ENCODE measurements around the gene PRR23E. TPM values are rescaled to one million over a fixed set of nuclear protein-coding genes. Genes with fewer than 3 reads are reported as not detected.

Gene PRR23E
- total and polyA plus RNA-seq, 2 donors (not counting 3 experiments of a cell fraction or from before 2014, with no cell fraction given) = not detected

GRCh38 chr3:127151992-127152650 is 40.8 kb upstream of the PRR23E start:
- BruUV-seq (replicated peaks) = no TSS peak
- H3K79me2 ChIP-seq (ENCODE audit: control insufficient read depth, insufficient read depth, low read length) = no peaks in the 10 kb centered on the region
- dilution Hi-C loops (cut with MboI; ENCODE audit: extremely low pct_ligation_motif_present, low sequenced_read_pairs) (no loop called here), intact Hi-C loops (cut with micrococcal nuclease) (no loop called here)
- no peaks in the 10 kb centered on the region for H3K36me3 ChIP-seq (ENCODE audit: control insufficient read depth in 2 of 2, extremely low read depth in 1 of 2, insufficient read depth in 2 of 2, low read length in 2 of 2)
- no peak overlapping the region for H3K4me3 ChIP-seq (replicated peaks in 1 of 3; ENCODE audit: insufficient read depth in 1 of 3, low read depth in 1 of 3, low read length in 3 of 3)
- H3K9me1 ChIP-seq (replicated peaks; ENCODE audit: control insufficient read depth, extremely low read depth, insufficient read depth, low read length) = no peaks in the 10 kb centered on the region
- TF ChIP-seq POLR2A (IDR thresholded peaks at IDR 0.05; ENCODE audit: low read depth, low read length) (no peak), EZH2 (IDR thresholded peaks at IDR 0.05; ENCODE audit: borderline replicate concordance, low read depth, low read length, severe bottlenecking) (no peak), FOS (IDR thresholded peaks at IDR 0.05; ENCODE audit: borderline replicate concordance, insufficient read depth, low read length) (no peak), MYC (IDR thresholded peaks at IDR 0.05; ENCODE audit: low read depth, low read length) (no peak), POLR2AphosphoS5 (IDR thresholded peaks at IDR 0.05; ENCODE audit: insufficient read depth, low read depth, low read length) (no peak)
- TF ChIP-seq, protein P1, sequence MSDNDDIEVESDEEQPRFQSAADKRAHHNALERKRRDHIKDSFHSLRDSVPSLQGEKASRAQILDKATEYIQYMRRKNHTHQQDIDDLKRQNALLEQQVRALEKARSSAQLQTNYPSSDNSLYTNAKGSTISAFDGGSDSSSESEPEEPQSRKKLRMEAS (IDR thresholded peaks at IDR 0.05; ENCODE audit: insufficient read depth, insufficient read length) = no peak
- H4K20me1 ChIP-seq (replicated peaks; ENCODE audit: control insufficient read depth, extremely low read depth, insufficient read depth, low read length) = no peaks in the 10 kb centered on the region
- H3K4me1 ChIP-seq (ENCODE audit: control insufficient read depth, extremely low read depth, insufficient read depth, low read length) = no peaks in the 10 kb centered on the region
- no peak overlapping the region for H3K27ac ChIP-seq (ENCODE audit: insufficient read depth, low read depth, low read length)
- FAIRE-seq (no peak), DNase-seq (ENCODE audit: low read depth, low spot score) (no peak)
- no peak overlapping the region for H2AFZ ChIP-seq (ENCODE audit: low read depth, low read length)
- no peak overlapping the region for H3K9ac ChIP-seq (replicated peaks; ENCODE audit: extremely low read depth, insufficient read depth, low read length)
- H3K27me3 ChIP-seq (ENCODE audit: control insufficient read depth in 2 of 2, insufficient read depth in 2 of 2, low read length in 2 of 2) = no peaks in the 10 kb centered on the region
- ChIA-PET CTCF (interaction anchor here (1.2 to 1.3 kb wide), 2 partner anchors 9 to 400 kb away, joined by 3 to 4 read pairs; no protein-coding TSS in a partner anchor), POLR2A (no interaction called here)
- no peaks in the 10 kb centered on the region for H3K9me3 ChIP-seq (replicated peaks; ENCODE audit: control insufficient read depth, insufficient read depth, low read length)
- H3K4me2 ChIP-seq (ENCODE audit: insufficient read depth, low read length) = no peak overlapping the region

All from endothelial cell of umbilical vein (primary cell).